Measurements from ENCODE around the gene HAUS2. TPM values are rescaled to one million over a fixed set of nuclear protein-coding genes. Genes with fewer than 3 reads are reported as not detected.

HAUS2 gene
- total and polyA plus RNA-seq, 10 of the 15 experiments (the other 5 are each of a cell fraction or from before 2014, with no cell fraction given): 28.7 to 59.3 (median 40.6) TPM

DNA sequence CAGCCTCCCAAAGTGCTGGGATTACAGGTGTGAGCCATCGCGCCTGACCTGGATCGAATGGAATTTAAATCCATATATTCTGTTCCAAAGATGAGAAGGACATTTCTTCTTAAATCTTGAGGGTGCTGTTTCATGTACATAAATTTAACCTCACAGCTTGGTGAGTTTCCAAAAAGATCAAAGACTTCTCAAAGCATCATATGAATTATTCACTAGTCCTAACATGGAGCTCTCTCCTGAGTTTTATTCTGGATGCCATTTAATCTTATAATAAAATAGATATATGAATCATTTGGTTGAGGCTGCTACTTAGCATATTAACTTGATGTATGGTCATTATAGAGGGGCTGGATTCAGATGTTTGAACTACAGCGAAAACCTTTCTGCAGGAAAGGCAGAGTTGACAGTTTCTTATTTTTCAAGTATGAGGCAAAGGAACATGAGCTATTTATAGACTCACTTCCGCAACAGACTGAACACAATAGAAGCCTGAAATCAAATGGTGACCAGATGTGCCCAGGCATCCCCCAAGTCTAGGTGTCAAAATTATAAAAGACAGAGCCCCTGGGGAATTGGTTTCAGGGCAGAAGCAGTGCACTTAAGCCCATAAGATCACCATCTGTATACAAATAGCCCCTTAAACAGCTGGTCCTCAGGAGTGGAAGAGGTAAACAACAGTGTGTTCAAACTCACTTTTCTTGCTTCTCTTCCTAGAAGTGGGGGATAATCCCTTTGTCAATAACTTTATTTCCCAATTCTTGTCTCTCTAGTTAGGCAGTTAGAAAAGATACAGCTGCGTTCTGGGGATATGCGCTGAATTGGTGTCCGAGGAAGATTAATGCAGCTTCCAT lies 56.5 kb downstream of the HAUS2 start (continued):
- TF ChIP-seq CREB1 (IDR thresholded peaks at IDR 0.05; ENCODE audit: low read depth) (no peak), NR2C2 (IDR thresholded peaks at IDR 0.05; ENCODE audit: borderline replicate concordance, control insufficient read depth, insufficient read length, low read depth) (no peak), POLR2AphosphoS5 (IDR thresholded peaks at IDR 0.05; ENCODE audit: low read length) (no peak), SREBF1 (IDR thresholded peaks at IDR 0.05; ENCODE audit: low read length) (no peak), SRF (IDR thresholded peaks at IDR 0.05; ENCODE audit: low read depth in 2 of 2, low read length in 2 of 2) (no peak), MXI1 (IDR thresholded peaks at IDR 0.05; ENCODE audit: low read depth, low read length) (no peak), SKIL (IDR thresholded peaks at IDR 0.05; ENCODE audit: low read depth, poor library complexity, severe bottlenecking) (peak; percentile 63), ZBTB40 (IDR thresholded peaks at IDR 0.05; ENCODE audit: borderline replicate concordance) (peak; percentile 56; the same call in 1 of the 2 replicates), MLLT1 (IDR thresholded peaks at IDR 0.05) (0 out of 2 replicates have a peak, but pooled peaks have one; percentile 40), STAT1 (conservative IDR thresholded peaks at IDR 0.05) (no peak), MYB (IDR thresholded peaks at IDR 0.05; ENCODE audit: borderline replicate concordance, low read depth, low read length) (no peak), E4F1 (IDR thresholded peaks at IDR 0.05; ENCODE audit: borderline replicate concordance, partially characterized antibody) (no peak)
- TF ChIP-seq, protein P1, sequence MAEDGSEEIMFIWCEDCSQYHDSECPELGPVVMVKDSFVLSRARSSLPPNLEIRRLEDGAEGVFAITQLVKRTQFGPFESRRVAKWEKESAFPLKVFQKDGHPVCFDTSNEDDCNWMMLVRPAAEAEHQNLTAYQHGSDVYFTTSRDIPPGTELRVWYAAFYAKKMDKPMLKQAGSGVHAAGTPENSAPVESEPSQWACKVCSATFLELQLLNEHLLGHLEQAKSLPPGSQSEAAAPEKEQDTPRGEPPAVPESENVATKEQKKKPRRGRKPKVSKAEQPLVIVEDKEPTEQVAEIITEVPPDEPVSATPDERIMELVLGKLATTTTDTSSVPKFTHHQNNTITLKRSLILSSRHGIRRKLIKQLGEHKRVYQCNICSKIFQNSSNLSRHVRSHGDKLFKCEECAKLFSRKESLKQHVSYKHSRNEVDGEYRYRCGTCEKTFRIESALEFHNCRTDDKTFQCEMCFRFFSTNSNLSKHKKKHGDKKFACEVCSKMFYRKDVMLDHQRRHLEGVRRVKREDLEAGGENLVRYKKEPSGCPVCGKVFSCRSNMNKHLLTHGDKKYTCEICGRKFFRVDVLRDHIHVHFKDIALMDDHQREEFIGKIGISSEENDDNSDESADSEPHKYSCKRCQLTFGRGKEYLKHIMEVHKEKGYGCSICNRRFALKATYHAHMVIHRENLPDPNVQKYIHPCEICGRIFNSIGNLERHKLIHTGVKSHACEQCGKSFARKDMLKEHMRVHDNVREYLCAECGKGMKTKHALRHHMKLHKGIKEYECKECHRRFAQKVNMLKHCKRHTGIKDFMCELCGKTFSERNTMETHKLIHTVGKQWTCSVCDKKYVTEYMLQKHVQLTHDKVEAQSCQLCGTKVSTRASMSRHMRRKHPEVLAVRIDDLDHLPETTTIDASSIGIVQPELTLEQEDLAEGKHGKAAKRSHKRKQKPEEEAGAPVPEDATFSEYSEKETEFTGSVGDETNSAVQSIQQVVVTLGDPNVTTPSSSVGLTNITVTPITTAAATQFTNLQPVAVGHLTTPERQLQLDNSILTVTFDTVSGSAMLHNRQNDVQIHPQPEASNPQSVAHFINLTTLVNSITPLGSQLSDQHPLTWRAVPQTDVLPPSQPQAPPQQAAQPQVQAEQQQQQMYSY (CRISPR knock-in tag; IDR thresholded peaks at IDR 0.05): no peak
